ENCODE data around the gene CNN1. TPM values are rescaled to one million over a fixed set of nuclear protein-coding genes. Genes with fewer than 3 reads are reported as not detected.

CNN1 gene
- total RNA-seq, 1 experiment from 2014 or later = 15.7 TPM

- no peaks in the 10 kb centered on the region for H3K79me1 ChIP-seq (ENCODE audit: insufficient read depth, low read depth, low read length, poor library complexity, severe bottlenecking)
- H4K8ac ChIP-seq (replicated peaks; ENCODE audit: insufficient read length, low read depth, low read length) = no peak overlapping the region
- no peak overlapping the region for H3K56ac ChIP-seq (ENCODE audit: insufficient read length, low read depth, low read length)
- no peaks in the 10 kb centered on the region for H3K4me1 ChIP-seq (ENCODE audit: insufficient read depth, low read length)
- H2AFZ ChIP-seq (ENCODE audit: low read length) = no peak overlapping the region
- no peak for DNase-seq
- H3K23ac ChIP-seq (ENCODE audit: insufficient read length, low read depth, low read length) = no peak overlapping the region
- 0 out of 2 replicates have a peak, but pooled peaks cover 2% of the 10 kb centered on the region for H3K79me2 ChIP-seq (ENCODE audit: insufficient read depth, low read length)
- H3K27me3 ChIP-seq (ENCODE audit: insufficient read depth, low read length) = no peaks in the 10 kb centered on the region
- Mint-ChIP-seq H3K9me3 (no peaks in the 10 kb centered on the region), H3K27ac (peak overlapping the region in 1 of 3 experiments; percentile 55; a peak in 1 of 7 replicates), H3K4me1 (no peaks in the 10 kb centered on the region), H3K27me3 (ENCODE audit: low read depth) (no peaks in the 10 kb centered on the region), H3K4me3 (no peak overlapping the region), H3K36me3 (ENCODE audit: insufficient read depth in 1 of 3, low read depth in 3 of 3) (peaks cover 0 to 24% (median 11%) of the 10 kb centered on the region in 3 experiments; a peak in 5 of 7 replicates)
- no peak overlapping the region for H2BK5ac ChIP-seq (ENCODE audit: insufficient read length, low read length)
- no peak overlapping the region for H4K5ac ChIP-seq (ENCODE audit: insufficient read length, low read depth, low read length)
- no peak overlapping the region for H2BK12ac ChIP-seq (ENCODE audit: insufficient read length, low read depth, low read length)
- no peak overlapping the region for H3K4me2 ChIP-seq (ENCODE audit: insufficient read depth, insufficient read length, low read length)
- H3K27ac ChIP-seq (ENCODE audit: insufficient read length, low read depth, low read length) = no peak overlapping the region
- H3K14ac ChIP-seq (ENCODE audit: insufficient read depth, low read length) = no peak overlapping the region; the same call in 1 of the 2 replicates
- no peak overlapping the region for H2BK15ac ChIP-seq (ENCODE audit: low read depth, low read length)
- no peak overlapping the region for H3K18ac ChIP-seq (ENCODE audit: insufficient read length, low read depth, low read length)
- H4K20me1 ChIP-seq (ENCODE audit: control insufficient read depth, insufficient read depth, insufficient read length) = no peaks in the 10 kb centered on the region
- H3K4ac ChIP-seq (ENCODE audit: low read depth, low read length) = no peak overlapping the region
- H2AK5ac ChIP-seq (ENCODE audit: insufficient read length, low read length) = no peak overlapping the region
- H2BK120ac ChIP-seq (ENCODE audit: low read depth, low read length, poor library complexity, severe bottlenecking) = no peak overlapping the region
- H3K9me3 ChIP-seq (ENCODE audit: control insufficient read depth, low read depth, low read length) = no peaks in the 10 kb centered on the region
- H3K9ac ChIP-seq (ENCODE audit: extremely low read depth, insufficient read length, low read length) = no peak overlapping the region
- TF ChIP-seq CTCF (conservative IDR thresholded peaks at IDR 0.05) = no peak
- H3T11ph ChIP-seq (ENCODE audit: low read length) = no peak overlapping the region
- H3K23me2 ChIP-seq (ENCODE audit: insufficient read length, low read depth, low read length, poor library complexity, severe bottlenecking) = no peaks in the 10 kb centered on the region
- H2BK20ac ChIP-seq (ENCODE audit: low read depth, low read length, poor library complexity, severe bottlenecking) = no peak overlapping the region
- WGBS (ENCODE audit: extremely low coverage, insufficient read length, low lambda C conversion rate) = no CpG with 5 or more reads among the region's 20 CpGs
- H4K91ac ChIP-seq (ENCODE audit: insufficient read length, low read depth, low read length) = no peak overlapping the region
Measured at GRCh38 chr19:11513946-11514345, 24.7 kb upstream of the CNN1 start.
